Esophagus muscularis mucosa (tissue), 3 donors: ENCODE data around the gene ANKFY1.

Experiments used
- POLR2A ChIP-seq: fragments of 450-650 bp; IDR thresholded peaks from one replicate; pipeline ENCODE4 v1.6.1; 2017; ENCODE audit warnings: antibody characterized with exemption, moderate library complexity, mild to moderate bottlenecking, low read depth
- TF ChIP-seq, protein P1 (sequence below), 3 experiments: fragments of 200-600 bp in 2 of 3; fragments of 450-650 bp in 1 of 3; sonication (generic) in 2 of 3; IDR thresholded peaks; one replicate each; pipeline ENCODE4 v1.5.1; 2017 to 2019; ENCODE audit warnings: antibody characterized with exemption in 3 of 3, mild to moderate bottlenecking in 2 of 3, moderate library complexity in 1 of 3

DNA sequence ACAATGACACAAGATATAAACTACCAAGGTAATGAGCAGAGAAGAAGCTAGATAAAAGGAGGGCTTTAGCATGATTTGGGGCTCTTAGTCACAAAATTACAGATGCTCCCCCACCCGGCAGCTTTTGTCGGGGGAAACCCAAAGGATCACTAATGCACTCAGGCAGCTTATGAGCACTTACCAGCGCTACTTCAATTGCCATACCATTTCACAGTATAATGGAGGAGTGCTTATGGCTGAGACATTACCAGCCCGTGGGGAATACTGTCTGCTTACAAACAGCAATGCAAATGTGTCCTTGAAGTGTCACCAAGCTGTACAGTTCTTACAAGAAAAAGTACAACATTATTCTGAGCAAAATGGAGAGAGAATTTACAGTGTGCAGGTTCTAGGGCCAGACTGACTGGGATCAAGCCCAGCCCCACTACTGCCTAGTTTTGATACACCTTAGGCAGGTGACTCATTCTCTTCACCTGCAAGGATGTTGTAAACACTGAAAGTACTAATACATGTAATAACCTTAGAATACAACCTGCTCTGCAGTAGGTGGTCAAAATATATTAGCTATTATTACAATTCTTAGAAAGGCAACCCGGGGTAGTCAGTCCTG is 16.3 kb downstream of the ANKFY1 start:
- TF ChIP-seq, protein P1, sequence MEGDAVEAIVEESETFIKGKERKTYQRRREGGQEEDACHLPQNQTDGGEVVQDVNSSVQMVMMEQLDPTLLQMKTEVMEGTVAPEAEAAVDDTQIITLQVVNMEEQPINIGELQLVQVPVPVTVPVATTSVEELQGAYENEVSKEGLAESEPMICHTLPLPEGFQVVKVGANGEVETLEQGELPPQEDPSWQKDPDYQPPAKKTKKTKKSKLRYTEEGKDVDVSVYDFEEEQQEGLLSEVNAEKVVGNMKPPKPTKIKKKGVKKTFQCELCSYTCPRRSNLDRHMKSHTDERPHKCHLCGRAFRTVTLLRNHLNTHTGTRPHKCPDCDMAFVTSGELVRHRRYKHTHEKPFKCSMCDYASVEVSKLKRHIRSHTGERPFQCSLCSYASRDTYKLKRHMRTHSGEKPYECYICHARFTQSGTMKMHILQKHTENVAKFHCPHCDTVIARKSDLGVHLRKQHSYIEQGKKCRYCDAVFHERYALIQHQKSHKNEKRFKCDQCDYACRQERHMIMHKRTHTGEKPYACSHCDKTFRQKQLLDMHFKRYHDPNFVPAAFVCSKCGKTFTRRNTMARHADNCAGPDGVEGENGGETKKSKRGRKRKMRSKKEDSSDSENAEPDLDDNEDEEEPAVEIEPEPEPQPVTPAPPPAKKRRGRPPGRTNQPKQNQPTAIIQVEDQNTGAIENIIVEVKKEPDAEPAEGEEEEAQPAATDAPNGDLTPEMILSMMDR (IDR thresholded peaks at IDR 0.05), result no peak
- TF ChIP-seq POLR2A, result no peak
